Measurements from ENCODE around the gene NPAT.
"Not testable (repeated sequence)": the region's sequence is repeated elsewhere in the genome, so short reads cannot be mapped to it uniquely, and the experiment has no call there.

NPAT gene

GRCh38 chr11:108218912-108219783, 3.3 kb downstream of the NPAT start:
- no peak for DNase-seq (ENCODE audit: low read depth)

- DNase-seq (ENCODE audit: low read depth) = no peak
Observed at GRCh38 chr11:108218455-108218854, 4.0 kb downstream of the NPAT start.

- no peak for DNase-seq (ENCODE audit: low read depth)
Observed at GRCh38 chr11:108216988-108217387, 5.5 kb downstream of the NPAT start.

GRCh38 chr11:108213784-108214183, 8.7 kb downstream of the NPAT start:
- DNase-seq (ENCODE audit: low read depth) = no peak

- DNase-seq (ENCODE audit: low read depth) = no peak
Observed at GRCh38 chr11:108210441-108210840, 12.0 kb downstream of the NPAT start.

- DNase-seq (ENCODE audit: low read depth) = no peak
Observed at GRCh38 chr11:108207683-108208060, 14.8 kb downstream of the NPAT start.

- no peak for DNase-seq (ENCODE audit: low read depth)
Observed at GRCh38 chr11:108206969-108207682, 15.3 kb downstream of the NPAT start.

- DNase-seq (ENCODE audit: low read depth) = no peak
Observed at GRCh38 chr11:108206171-108206570, 16.3 kb downstream of the NPAT start.

- DNase-seq (ENCODE audit: low read depth) = no peak
Observed at GRCh38 chr11:108204929-108205499, 17.4 kb downstream of the NPAT start.

GRCh38 chr11:108204376-108204775, 18.1 kb downstream of the NPAT start:
- DNase-seq (ENCODE audit: low read depth) = no peak

GRCh38 chr11:108203075-108203474, 19.4 kb downstream of the NPAT start:
- DNase-seq (ENCODE audit: low read depth) = no peak

GRCh38 chr11:108199446-108200321, 22.8 kb downstream of the NPAT start:
- DNase-seq (ENCODE audit: low read depth) = no peak

- DNase-seq (ENCODE audit: low read depth) = no peak
Observed at GRCh38 chr11:108198833-108199232, 23.6 kb downstream of the NPAT start.

GRCh38 chr11:108197351-108197750, 25.1 kb downstream of the NPAT start:
- no peak for DNase-seq (ENCODE audit: low read depth)

GRCh38 chr11:108196901-108197300, 25.5 kb downstream of the NPAT start:
- no peak for DNase-seq (ENCODE audit: low read depth)

GRCh38 chr11:108193725-108194124, 28.7 kb downstream of the NPAT start:
- DNase-seq (ENCODE audit: low read depth) = no peak

GRCh38 chr11:108177570-108177969, 44.9 kb downstream of the NPAT start:
- DNase-seq (ENCODE audit: low read depth) = no peak

GRCh38 chr11:108170184-108170583, 52.3 kb downstream of the NPAT start:
- no peak for DNase-seq (ENCODE audit: low read depth)

GRCh38 chr11:108167624-108168023, 54.8 kb downstream of the NPAT start:
- DNase-seq (ENCODE audit: low read depth) = no peak

- not testable (repeated sequence) for DNase-seq (ENCODE audit: low read depth)
Observed at GRCh38 chr11:108162878-108163277, 59.6 kb downstream of the NPAT start.

- no peak for DNase-seq (ENCODE audit: low read depth)
Observed at GRCh38 chr11:108160970-108161566, 61.4 kb downstream of the NPAT start.

- no peak for DNase-seq (ENCODE audit: low read depth)
Observed at GRCh38 chr11:108154591-108154990, 67.8 kb downstream of the NPAT start.
